GM19324 (cell line): ENCODE data around the gene RYR1.
"Not testable (repeated sequence)": the region's sequence is repeated elsewhere in the genome, so short reads cannot be mapped to it uniquely, and the experiment has no call there.

Experiments used
- ATAC-seq: cut with Tn5 transposase; IDR thresholded peaks from one replicate; pipeline ENCODE4 v1.9.1; 2021; ENCODE audit warnings: mild to moderate bottlenecking, moderate library complexity; ENCODE audit not compliant: unreplicated experiment, low FRiP score

Gene RYR1

GRCh38 chr19:38425810-38426466 lies 7.6 kb upstream of the RYR1 start, which contains the start of gene RASGRP4:
RASGRP4 (minus strand) TSS chr19:38426219; CDS start chr19:38426091, 128 bp downstream.
- ATAC-seq: no peak

GRCh38 chr19:38427035-38427677 lies 6.3 kb upstream of the RYR1 start:
- not testable (repeated sequence) for ATAC-seq

GRCh38 chr19:38429055-38429810 lies 4.3 kb upstream of the RYR1 start:
- ATAC-seq: no peak

- no peak for ATAC-seq
Observed at GRCh38 chr19:38429811-38430156, 3.7 kb upstream of the RYR1 start.

GRCh38 chr19:38430931-38431330 lies 2.6 kb upstream of the RYR1 start:
- no peak for ATAC-seq

- no peak for ATAC-seq
Observed at GRCh38 chr19:38434549-38435051, 1.1 kb downstream of the RYR1 start.

GRCh38 chr19:38437295-38437694 lies 3.8 kb downstream of the RYR1 start:
- ATAC-seq: no peak

- ATAC-seq: no peak
Observed at GRCh38 chr19:38437917-38438316, 4.4 kb downstream of the RYR1 start.

- ATAC-seq: no peak
Observed at GRCh38 chr19:38440592-38440991, 7.1 kb downstream of the RYR1 start.

- ATAC-seq: no peak
Observed at GRCh38 chr19:38441657-38442348, 8.3 kb downstream of the RYR1 start.

GRCh38 chr19:38442736-38443135 lies 9.2 kb downstream of the RYR1 start:
- ATAC-seq: no peak

GRCh38 chr19:38443458-38443999 lies 10.0 kb downstream of the RYR1 start:
- no peak for ATAC-seq

GRCh38 chr19:38444026-38444425 lies 10.5 kb downstream of the RYR1 start:
- ATAC-seq: no peak

- no peak for ATAC-seq
Observed at GRCh38 chr19:38445362-38445761, 11.9 kb downstream of the RYR1 start.

GRCh38 chr19:38448225-38448624 lies 14.7 kb downstream of the RYR1 start:
- no peak for ATAC-seq

- no peak for ATAC-seq
Observed at GRCh38 chr19:38449518-38449917, 16.0 kb downstream of the RYR1 start.

GRCh38 chr19:38451036-38451435 lies 17.5 kb downstream of the RYR1 start:
- no peak for ATAC-seq

GRCh38 chr19:38451629-38452028 lies 18.1 kb downstream of the RYR1 start:
- ATAC-seq: no peak

- no peak for ATAC-seq
Observed at GRCh38 chr19:38452430-38453366, 19.2 kb downstream of the RYR1 start.
